NCI-H2029 treated with DMSO at 0.1 percent for 48 hours (cell line): Measurements from ENCODE around the gene NPIPB5.
"Not testable (repeated sequence)": the region's sequence is repeated elsewhere in the genome, so short reads cannot be mapped to it uniquely, and the experiment has no call there.

Source experiments
- DNase-seq: peaks from one replicate; lab custom pipeline; 2025; lab: John Stamatoyannopoulos, UW

NPIPB5 gene

GRCh38 chr16:22510591-22510990 lies at the start of gene NPIPB5:
NPIPB5 (plus strand) TSS chr16:22510891; CDS start chr16:22513802, 2,911 bp downstream.
- not testable (repeated sequence) for DNase-seq

DNA sequence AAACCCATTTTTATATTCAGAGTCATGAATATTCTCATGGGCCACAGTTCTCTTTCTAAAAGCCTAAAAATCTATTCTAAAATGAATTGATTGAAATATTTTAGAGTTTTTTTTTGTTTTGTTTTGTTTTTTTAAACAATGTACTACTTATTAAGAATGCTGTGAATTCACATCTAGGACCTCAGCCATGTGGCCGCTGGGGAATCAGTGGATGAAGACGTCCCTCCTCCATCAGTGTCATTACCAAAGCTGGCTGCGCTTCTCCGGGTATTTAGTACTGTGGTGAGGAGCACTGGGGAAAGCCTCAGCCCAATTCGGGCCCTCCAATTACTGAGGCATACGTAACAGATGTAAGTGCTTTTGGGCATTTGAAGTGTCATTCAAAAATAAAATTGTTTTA lies 41.8 kb upstream of the NPIPB5 start:
- not testable (repeated sequence) for DNase-seq

- not testable (repeated sequence) for DNase-seq
Measured at GRCh38 chr16:22537996-22538395, 27.3 kb downstream of the NPIPB5 start.

- not testable (repeated sequence) for DNase-seq
Measured at GRCh38 chr16:22544809-22545208, 34.1 kb downstream of the NPIPB5 start.

- not testable (repeated sequence) for DNase-seq
Measured at GRCh38 chr16:22546630-22547029, 35.9 kb downstream of the NPIPB5 start.

GRCh38 chr16:22547170-22547765 lies 36.6 kb downstream of the NPIPB5 start:
- DNase-seq: not testable (repeated sequence)

GRCh38 chr16:22549853-22550252 lies 39.2 kb downstream of the NPIPB5 start:
- DNase-seq: not testable (repeated sequence)

DNA sequence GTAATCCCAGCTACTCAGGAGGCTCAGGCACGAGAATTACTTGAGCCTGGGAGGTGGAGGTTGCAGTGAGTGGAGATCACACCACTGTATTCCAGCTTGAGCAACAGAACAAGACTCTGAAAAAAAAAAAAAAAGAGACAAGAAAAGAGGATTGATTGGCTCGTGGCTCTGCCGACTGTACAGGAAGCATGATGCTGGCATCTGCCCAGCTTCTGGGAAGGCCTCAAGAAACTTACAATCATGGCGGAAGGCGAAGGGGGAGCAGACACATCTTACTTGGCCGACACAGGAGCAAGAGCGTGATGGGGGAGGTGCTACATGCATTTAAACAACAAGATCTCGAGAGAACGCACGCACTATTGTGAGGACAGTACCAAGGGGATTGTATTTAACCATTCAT lies 40.5 kb downstream of the NPIPB5 start:
- DNase-seq: not testable (repeated sequence)

DNA sequence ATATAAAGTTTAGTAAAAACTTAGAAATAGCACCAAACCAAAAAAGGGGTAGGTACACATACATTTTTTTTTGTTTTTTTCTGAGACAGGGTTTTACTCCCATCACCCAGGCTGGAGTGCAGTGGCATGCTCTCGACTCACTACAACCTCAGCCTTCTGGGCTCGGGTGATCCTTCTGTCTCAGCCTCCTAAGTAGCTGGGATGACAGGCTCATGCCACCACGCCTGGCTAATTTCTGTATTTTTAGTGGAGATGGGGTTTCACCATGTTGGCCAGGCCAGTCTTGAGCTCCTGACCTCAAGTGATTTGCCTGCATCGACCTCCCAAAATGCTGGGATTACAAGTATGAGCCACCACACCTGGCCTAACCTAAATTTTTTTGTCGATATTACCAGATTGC lies 41.0 kb downstream of the NPIPB5 start:
- DNase-seq: not testable (repeated sequence)

- DNase-seq: not testable (repeated sequence)
Measured at GRCh38 chr16:22556759-22557158, 46.1 kb downstream of the NPIPB5 start.
